OCI-LY1 (cell line): ENCODE measurements around the gene NOX3.

ENCODE experiments used
- EZH2 ChIP-seq: fragments of 200-600 bp; sonication (generic), shearing (Covaris generic); IDR thresholded peaks from 2 replicates; pipeline ENCODE4 v1.8.0; 2017; ENCODE audit warnings: borderline replicate concordance, mixed run types, mild to moderate bottlenecking, antibody characterized with exemption, low read length, moderate library complexity, mixed read lengths
- TF ChIP-seq, protein P1 (sequence below): fragments of 200-600 bp; sonication (generic), shearing (Covaris generic); IDR thresholded peaks from 2 replicates; pipeline ENCODE4 v1.5.1; 2017; ENCODE audit warnings: mild to moderate bottlenecking, antibody characterized with exemption, low read length, moderate library complexity, mixed read lengths

DNA sequence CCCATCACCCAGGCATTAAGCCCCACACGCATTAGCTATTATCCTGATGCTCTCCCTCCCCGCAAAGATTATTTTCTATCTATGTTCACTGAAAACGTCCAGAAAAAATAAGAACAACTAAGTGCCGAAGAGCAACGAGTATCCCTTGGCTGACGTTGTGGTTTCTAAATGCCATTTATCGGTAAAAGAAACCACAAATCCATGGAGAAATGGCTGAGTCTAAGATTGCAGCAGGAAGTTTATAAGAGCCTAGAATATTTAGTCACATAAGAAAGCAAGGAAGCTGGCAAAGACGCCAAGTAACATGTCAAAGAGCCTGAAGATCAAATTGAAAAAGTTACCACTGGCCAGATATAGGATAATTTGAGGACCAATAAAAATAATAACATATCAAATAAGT, 18.1 kb upstream of the NOX3 start:
- TF ChIP-seq, protein P1, sequence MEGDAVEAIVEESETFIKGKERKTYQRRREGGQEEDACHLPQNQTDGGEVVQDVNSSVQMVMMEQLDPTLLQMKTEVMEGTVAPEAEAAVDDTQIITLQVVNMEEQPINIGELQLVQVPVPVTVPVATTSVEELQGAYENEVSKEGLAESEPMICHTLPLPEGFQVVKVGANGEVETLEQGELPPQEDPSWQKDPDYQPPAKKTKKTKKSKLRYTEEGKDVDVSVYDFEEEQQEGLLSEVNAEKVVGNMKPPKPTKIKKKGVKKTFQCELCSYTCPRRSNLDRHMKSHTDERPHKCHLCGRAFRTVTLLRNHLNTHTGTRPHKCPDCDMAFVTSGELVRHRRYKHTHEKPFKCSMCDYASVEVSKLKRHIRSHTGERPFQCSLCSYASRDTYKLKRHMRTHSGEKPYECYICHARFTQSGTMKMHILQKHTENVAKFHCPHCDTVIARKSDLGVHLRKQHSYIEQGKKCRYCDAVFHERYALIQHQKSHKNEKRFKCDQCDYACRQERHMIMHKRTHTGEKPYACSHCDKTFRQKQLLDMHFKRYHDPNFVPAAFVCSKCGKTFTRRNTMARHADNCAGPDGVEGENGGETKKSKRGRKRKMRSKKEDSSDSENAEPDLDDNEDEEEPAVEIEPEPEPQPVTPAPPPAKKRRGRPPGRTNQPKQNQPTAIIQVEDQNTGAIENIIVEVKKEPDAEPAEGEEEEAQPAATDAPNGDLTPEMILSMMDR = no peak
- TF ChIP-seq EZH2 = no peak
